Muscle layer of duodenum (tissue), 2 donors: ENCODE data around the gene TNP2.

Experiments used
- H3K27ac ChIP-seq: one replicate; pipeline ENCODE4 v1.7.0; 2013; ENCODE audit warnings: mild to moderate bottlenecking, low read length
- H3K27me3 ChIP-seq: one replicate; pipeline ENCODE4 v1.7.0; 2013; ENCODE audit warnings: low read depth, mild to moderate bottlenecking, control low read depth, low read length
- H3K36me3 ChIP-seq, 2 donors: one replicate each; pipeline ENCODE4 v1.7.0; 2013; ENCODE audit warnings: low read length in 2 of 2, control low read depth in 1 of 2, mild to moderate bottlenecking in 1 of 2; ENCODE audit not compliant: insufficient read depth in 2 of 2, control insufficient read depth in 1 of 2
- H3K4me1 ChIP-seq, 2 donors: one replicate each; pipeline ENCODE4 v1.7.0; 2013; ENCODE audit warnings: low read length in 2 of 2, mild to moderate bottlenecking in 2 of 2, control low read depth in 1 of 2, moderate library complexity in 1 of 2; ENCODE audit not compliant: insufficient read depth in 2 of 2, control insufficient read depth in 1 of 2
- H3K4me3 ChIP-seq, 2 donors: one replicate each; pipeline ENCODE4 v1.7.0; 2013; ENCODE audit warnings: low read length in 2 of 2, low read depth in 1 of 2, mild to moderate bottlenecking in 1 of 2
- H3K9me3 ChIP-seq, 2 donors: one replicate each; pipeline ENCODE4 v1.7.0; 2013; ENCODE audit warnings: low read length in 2 of 2, control low read depth in 1 of 2, mild to moderate bottlenecking in 1 of 2; ENCODE audit not compliant: control insufficient read depth in 1 of 2
- donor health status: healthy.

The TNP2 gene

DNA sequence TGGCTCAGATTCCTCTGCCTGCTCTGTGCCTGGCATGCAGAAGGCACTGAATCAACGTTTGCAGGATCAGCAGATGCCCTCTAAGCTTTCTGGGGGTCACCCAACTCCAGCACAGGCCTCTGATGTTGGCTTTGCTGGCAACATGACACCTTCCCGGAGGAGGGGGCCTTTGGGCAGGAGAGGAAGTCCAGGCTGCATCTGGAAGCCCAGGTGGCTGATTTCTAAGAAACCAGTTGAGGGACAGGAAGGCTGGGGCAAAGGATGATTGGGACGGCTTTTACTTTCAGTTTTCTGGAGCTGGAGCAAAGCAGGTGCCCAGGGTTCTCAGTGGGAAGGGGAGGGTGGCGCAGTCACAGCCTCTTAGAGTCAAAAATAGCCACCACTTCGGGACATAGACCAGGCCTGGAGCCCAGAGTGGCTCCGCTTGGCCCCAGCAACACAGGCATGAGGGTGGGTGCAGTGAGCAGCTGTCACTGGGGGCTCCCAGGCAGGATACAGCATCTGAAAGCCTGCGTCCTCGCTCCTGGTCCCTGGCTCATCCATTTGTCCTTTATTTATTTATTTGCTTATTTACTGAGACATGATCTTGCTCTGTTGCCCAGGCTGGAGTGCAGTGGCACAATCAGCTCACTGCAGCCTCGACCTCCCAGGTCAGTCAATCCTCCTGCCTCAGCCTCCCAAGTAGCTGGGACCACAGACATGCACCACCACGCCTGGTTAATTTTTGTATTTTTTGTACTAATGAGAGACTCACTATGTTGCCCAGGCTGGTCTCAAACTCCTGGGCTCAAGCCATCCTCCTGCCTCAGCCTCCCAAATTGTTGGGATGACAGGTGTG is 28.3 kb downstream of the TNP2 start:
- Histone ChIP-seq H3K27ac (no peak overlapping the region), H3K4me1 (no peaks in the 10 kb centered on the region), H3K36me3 (no peaks in the 10 kb centered on the region), H3K9me3 (no peaks in the 10 kb centered on the region), H3K27me3 (no peaks in the 10 kb centered on the region), H3K4me3 (no peak overlapping the region)

DNA sequence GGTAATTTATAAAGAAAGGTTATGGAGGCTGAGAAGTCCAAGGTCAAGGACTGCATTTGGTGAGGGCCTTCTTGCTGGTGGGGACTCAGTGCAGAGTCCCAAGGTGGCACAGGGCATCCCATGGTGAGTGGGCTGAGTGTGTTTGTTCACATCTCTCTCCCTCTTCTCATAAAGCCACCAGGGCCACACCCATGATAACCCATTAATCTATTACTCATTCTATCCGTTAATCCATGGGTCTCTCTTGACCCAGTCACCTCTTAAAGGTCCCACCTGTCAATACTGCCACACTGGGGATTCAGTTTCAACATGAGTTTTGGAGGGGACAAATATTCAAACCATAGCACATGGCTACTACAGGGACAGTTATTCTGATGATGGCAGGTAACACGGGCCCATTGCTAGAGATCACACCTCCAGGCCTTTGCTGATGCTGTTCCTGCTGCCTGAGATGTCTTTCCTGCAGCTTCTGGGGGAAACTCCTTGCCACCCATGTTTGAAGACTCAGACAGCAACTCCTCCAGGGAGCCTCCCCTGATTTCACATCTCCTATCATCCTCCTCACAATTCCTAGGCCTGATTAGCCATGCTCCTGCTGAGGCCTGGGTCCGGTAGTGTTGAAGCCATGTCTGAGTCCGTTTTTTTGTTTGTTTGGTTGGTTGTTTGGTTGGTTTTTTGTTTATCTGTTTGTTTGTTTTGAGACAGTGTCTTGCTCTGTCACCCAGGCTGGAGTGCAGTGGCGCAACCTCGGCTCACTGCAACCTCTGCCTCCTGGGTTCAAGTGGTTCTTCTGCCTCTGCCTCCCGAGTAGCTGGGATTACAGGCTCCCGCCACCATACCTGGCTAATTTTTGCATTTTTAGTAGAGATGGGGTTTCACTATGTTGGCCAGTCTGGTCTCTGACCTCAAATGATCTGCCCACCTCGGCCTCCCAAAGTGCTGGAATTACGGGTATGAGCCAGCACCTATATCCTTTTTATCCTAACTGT is 29.2 kb downstream of the TNP2 start:
- Histone ChIP-seq H3K4me3 (no peak overlapping the region), H3K9me3 (no peaks in the 10 kb centered on the region), H3K36me3 (no peaks in the 10 kb centered on the region), H3K4me1 (no peaks in the 10 kb centered on the region), H3K27ac (no peak overlapping the region), H3K27me3 (no peaks in the 10 kb centered on the region)

DNA sequence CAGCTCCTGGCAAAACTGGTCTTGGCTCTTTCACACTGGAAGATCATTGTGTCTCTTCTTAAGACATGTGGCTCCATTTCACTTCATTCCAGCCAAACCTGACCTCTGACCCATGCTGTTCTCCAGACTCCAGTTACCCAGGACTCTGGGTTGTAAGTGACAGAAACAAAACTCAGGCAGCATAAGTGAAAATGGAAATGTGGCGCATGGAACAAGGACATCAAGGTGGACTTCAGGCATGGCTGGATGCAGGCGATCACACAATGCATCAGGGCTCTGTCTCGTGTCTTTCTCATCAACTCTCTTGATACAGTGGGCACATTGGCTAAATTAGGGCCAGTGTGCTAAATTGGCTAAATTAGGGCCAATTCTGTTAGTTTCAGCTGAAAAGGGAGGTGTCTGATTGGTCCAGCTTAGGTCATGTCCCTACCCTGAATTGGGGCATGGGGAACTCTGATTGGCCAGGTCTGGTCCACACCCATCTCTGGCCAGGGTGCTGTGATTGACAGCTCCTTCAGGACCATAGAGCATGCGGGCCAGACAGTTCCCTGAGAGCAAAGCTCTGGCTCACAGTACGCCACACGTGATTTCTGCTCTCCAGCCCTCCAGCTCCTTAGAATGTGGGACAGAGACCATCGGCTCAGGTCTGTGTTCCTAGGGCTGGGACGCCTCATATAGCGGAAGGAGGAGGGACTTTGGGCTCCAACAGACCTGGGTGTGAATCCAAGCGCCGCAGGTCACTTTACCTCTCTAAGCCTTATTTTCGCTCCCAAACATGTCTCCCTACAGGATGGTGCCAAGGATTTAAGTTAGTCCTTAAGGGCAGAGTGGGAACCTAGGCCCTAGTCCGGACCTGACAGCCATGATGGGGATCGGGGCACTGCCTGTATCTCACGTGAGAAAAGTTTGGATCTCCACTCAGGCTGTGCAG is 30.6 kb downstream of the TNP2 start:
- Histone ChIP-seq H3K27me3 (no peaks in the 10 kb centered on the region), H3K4me3 (no peak overlapping the region), H3K36me3 (no peaks in the 10 kb centered on the region), H3K27ac (no peak overlapping the region), H3K9me3 (no peaks in the 10 kb centered on the region), H3K4me1 (no peaks in the 10 kb centered on the region)

DNA sequence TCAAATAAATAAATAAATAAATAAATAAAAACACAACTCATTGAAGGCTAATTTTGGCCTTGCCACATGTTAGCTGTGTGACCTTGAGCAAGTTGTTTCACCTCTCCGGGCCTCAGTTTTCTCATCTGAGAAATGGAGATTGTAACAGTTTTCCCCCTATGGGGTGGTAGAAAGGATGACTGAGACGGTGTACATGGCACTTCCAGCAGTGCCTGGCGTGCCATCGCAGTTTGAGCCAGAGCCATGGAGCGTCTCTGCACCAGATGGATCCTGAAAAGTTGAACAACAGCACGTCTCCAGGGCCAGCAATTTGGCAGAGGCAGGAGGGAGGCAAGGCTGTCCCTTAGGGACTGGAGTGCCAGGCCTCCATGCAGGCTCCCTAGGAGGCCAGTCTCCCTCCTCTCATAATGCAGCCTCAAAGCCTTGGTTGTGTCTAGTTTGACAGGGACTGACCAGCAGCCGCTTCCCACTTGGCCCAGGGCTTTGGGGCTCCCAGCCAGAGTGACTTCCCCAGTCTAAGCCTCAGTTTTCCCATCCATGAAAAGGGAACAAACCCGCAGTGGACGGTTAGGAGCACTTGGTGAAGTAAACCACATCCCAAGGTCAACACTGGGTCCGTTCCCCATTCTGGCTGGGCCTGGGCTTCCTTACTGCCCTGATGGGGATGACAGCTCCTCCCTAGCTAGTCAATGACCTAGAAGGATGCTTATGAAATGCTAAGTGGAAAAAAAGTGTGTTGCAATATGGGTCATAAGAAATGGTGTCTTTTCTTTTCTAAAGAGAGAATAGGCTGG is 32.5 kb downstream of the TNP2 start:
- H3K4me3 ChIP-seq = no peak overlapping the region
- no peaks in the 10 kb centered on the region for H3K9me3 ChIP-seq
- no peaks in the 10 kb centered on the region for H3K4me1 ChIP-seq
- no peaks in the 10 kb centered on the region for H3K36me3 ChIP-seq
- H3K27ac ChIP-seq = no peak overlapping the region
- no peaks in the 10 kb centered on the region for H3K27me3 ChIP-seq

DNA sequence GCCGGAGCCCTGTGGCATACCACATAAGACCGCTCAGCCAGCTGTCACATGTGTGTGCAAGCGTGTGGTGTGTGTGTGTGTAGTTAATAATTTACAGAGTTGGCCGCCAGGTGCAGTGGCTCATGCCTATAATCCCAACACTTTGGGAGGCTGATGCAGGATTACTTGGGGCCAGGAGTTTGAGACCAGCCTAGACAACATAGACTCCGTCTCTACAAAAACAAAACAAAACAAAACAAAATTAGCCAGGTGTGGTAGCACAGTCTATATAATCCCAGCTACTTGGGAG is 33.5 kb downstream of the TNP2 start:
- H3K4me3 ChIP-seq = no peak overlapping the region
- H3K4me1 ChIP-seq = no peaks in the 10 kb centered on the region
- no peaks in the 10 kb centered on the region for H3K27me3 ChIP-seq
- no peak overlapping the region for H3K27ac ChIP-seq
- H3K9me3 ChIP-seq = no peaks in the 10 kb centered on the region
- H3K36me3 ChIP-seq = no peaks in the 10 kb centered on the region

DNA sequence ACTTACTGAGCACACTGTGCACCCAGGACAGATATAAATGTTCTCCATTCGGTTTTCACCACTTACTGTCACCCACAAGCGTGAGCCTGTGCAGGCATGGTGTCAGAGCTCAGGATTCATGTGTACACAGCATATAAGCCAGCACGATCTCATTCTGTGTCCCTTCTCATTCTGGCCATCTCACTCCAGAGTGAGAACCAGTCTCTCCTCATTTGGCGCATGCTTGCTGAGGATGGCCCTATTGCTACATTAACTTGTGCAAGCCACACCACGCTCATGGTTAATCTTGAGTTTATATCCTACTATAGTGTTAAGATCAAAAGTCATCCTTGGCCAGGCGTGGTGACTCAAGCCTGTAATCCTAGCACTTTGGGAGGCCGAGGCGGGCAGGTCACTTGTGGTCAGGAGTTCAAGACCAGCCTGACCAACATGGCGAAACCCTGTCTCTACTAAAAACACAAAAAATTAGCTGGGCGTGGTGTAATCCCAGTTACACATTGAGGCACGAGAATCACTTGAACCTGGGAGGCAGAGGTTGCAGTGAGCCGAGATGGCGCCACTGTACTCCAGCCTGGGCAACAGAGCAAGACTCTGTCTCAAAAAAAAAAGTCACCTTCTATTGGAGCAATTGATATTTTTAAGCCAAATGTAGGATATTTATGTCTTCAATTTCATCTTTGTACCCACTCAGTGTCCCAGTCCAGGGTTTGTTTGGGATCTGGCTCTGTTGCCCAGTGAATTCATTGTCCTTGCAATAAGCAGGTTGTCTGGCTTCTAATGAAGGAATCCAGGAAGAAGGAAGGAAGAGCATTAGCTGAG is 34.0 kb downstream of the TNP2 start:
- Histone ChIP-seq H3K4me3 (no peak overlapping the region), H3K27ac (no peak overlapping the region), H3K36me3 (no peaks in the 10 kb centered on the region), H3K4me1 (no peaks in the 10 kb centered on the region), H3K27me3 (no peaks in the 10 kb centered on the region), H3K9me3 (no peaks in the 10 kb centered on the region)

DNA sequence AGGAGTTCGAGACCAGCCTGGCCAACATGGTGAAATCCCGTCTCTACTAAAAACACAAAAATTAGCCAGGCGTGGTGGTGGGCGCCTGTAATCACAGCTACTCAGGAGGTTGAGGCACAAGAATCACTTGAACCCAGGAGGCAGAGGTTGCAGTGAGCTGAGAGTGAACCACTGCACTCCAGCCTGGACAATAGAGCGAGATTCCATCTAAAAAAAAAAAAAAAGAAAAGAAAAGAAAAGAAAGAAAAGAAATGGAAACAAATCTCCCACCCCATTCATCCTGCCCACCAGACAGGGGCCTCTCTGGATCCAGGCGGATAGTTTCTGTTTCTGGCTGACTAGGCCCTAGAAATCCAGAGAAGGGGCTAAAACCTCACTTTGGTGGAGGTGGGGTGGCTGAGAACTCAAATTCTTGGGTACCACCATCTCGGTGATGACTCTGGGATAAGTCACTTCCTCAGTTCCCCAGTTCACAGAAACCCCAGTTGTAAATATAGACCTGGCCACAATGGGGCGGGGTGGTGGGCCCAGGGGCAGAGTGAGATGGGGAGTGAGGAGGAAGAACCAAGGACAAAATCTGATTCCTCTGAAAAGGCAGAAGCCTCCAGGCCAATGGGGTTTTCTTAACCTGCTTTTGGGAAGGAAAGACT is 35.3 kb downstream of the TNP2 start:
- Histone ChIP-seq H3K9me3 (no peaks in the 10 kb centered on the region), H3K27me3 (no peaks in the 10 kb centered on the region), H3K4me3 (no peak overlapping the region), H3K4me1 (no peaks in the 10 kb centered on the region), H3K36me3 (no peaks in the 10 kb centered on the region), H3K27ac (no peak overlapping the region)

DNA sequence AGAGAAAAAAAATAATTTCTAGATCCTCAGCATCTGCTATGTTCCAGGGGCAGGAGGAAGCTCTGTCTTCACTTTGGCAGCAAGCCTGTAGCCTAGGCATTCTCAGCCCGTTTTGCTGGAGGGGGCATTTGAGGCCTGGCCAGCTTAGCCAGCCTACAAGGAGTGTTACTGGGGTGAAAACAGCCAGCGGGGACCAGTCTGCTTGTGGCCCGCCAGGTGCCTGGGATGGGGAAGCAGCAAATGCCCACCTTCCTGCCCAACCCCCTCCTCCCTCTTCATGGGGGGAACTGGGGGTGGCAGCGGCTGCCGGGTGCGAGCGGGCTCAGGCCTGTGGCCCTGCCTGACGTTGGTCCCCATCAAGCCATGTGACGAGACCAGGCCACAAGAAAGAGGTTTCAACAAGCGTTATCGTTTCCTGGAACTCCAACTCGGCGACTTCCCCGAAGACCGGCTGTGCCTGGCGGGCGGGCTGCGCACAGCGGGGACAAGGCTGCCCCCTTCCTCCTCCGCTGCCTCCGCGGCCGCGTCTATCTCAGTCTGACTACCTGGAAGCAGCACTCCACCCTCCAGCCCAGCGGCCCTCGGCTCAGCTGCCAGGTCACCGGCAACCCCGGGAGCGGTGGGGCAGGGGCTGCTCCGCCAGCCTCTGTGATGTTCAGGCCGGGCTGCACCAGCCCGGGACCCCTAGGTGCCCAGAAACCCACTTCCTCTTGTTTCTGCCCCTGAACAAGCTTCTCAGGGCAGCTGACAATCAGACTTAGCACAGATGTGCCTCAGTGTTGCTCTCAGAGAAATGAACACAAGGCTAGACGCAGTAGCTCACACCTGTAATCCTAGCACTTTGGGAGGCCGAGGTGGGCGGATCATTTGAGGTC is 36.0 kb downstream of the TNP2 start:
- no peaks in the 10 kb centered on the region for H3K36me3 ChIP-seq
- no peaks in the 10 kb centered on the region for H3K27me3 ChIP-seq
- H3K4me3 ChIP-seq = no peak overlapping the region
- no peaks in the 10 kb centered on the region for H3K4me1 ChIP-seq
- H3K27ac ChIP-seq = no peak overlapping the region
- H3K9me3 ChIP-seq = no peaks in the 10 kb centered on the region

DNA sequence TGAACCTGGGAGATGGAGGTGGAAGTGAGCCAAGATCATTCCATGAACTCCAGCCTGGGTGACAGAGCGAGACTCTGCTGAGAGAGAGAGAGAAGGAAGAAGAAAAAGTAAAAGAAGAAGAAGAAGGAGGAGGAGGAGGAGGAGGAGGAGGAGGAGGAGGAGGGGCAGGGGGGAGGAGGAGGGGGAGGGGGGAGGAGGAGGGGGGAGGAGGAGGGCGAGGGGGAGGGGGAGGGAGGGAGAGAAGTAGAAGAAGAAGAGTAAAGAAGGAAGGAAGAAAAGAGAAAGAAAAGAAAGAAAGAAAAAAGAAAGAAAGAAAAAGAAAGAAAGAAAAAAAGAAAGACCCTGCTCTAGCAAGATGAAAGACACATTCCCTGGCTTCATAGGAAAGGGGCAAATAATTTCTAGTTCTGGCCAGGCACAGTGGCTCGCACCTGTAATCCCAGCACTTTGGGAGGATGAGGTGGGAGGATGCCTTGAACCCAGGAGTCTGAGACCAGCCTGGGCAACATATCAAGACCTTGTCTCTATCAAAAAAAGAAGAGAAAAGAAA is 36.7 kb downstream of the TNP2 start:
- Histone ChIP-seq H3K27me3 (no peaks in the 10 kb centered on the region), H3K9me3 (no peaks in the 10 kb centered on the region), H3K36me3 (no peaks in the 10 kb centered on the region), H3K4me3 (no peak overlapping the region), H3K27ac (no peak overlapping the region), H3K4me1 (no peaks in the 10 kb centered on the region)
